Measurements from ENCODE around the gene CD320. TPM values are rescaled to one million over a fixed set of nuclear protein-coding genes. Genes with fewer than 3 reads are reported as not detected.

The CD320 gene
- total and polyA plus RNA-seq, 2 experiments from 2014 or later = 53.8 to 91.4 TPM

DNA sequence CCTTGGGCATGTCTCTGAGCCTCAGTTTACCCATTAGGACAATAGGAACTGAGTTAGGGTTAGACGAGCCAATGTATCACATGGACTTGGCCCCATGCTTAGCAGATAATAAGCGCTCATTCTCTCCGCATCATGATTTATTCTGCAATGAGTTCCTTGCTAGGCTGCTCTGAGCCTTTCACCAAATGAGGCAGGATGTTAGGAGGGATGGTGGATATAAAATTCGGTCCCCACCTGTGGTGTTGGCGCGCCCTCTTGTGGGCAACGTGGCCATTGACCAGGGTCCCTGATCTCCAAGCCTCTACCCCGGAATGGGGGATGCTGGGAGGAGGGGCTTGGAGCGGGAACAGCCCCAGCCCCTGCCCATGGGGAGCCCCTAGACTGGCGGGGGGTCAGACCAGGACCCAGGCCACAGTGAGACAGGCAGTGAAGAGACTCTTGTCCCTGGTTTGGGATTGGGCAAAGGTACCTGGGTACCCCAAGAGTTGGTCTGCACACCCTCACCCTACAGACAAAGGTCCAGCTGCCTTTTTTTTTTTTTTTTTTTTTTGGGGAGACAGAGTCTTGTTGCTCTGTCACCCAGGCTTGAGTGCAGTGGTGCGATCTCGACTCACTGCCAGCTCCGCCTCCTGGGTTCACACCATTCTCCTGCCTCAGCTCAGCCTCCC lies 55.1 kb downstream of the CD320 start:
- no peak overlapping the region for H3K4me2 ChIP-seq
- TF ChIP-seq EZH2phosphoT487 (IDR thresholded peaks at IDR 0.05; ENCODE audit: low read depth, severe bottlenecking, unreplicated experiment) (no peak), EZH2 (IDR thresholded peaks at IDR 0.05; ENCODE audit: borderline replicate concordance) (no peak)
- TF ChIP-seq, protein P1, sequence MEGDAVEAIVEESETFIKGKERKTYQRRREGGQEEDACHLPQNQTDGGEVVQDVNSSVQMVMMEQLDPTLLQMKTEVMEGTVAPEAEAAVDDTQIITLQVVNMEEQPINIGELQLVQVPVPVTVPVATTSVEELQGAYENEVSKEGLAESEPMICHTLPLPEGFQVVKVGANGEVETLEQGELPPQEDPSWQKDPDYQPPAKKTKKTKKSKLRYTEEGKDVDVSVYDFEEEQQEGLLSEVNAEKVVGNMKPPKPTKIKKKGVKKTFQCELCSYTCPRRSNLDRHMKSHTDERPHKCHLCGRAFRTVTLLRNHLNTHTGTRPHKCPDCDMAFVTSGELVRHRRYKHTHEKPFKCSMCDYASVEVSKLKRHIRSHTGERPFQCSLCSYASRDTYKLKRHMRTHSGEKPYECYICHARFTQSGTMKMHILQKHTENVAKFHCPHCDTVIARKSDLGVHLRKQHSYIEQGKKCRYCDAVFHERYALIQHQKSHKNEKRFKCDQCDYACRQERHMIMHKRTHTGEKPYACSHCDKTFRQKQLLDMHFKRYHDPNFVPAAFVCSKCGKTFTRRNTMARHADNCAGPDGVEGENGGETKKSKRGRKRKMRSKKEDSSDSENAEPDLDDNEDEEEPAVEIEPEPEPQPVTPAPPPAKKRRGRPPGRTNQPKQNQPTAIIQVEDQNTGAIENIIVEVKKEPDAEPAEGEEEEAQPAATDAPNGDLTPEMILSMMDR (IDR thresholded peaks at IDR 0.05; ENCODE audit: poor library complexity) = peak; percentile 88
- WGBS (ENCODE audit: low lambda C conversion rate, missing lambda C conversion rate) = 29% methylated on average over 12 of the region's 13 CpGs
- no peaks in the 10 kb centered on the region for H3K9me3 ChIP-seq (ENCODE audit: low read depth)
- DNase-seq (ENCODE audit: low spot score) = peak; percentile 87
- H4K20me1 ChIP-seq (ENCODE audit: insufficient read depth, poor library complexity, severe bottlenecking) = no peaks in the 10 kb centered on the region
- no peaks in the 10 kb centered on the region for H3K27me3 ChIP-seq
- H3K4me3 ChIP-seq = no peak overlapping the region
- no peaks in the 10 kb centered on the region for H3K79me2 ChIP-seq
- H3K27ac ChIP-seq = no peak overlapping the region
- H3K36me3 ChIP-seq (replicated peaks; ENCODE audit: insufficient read depth, low read depth) = no peaks in the 10 kb centered on the region
- no peaks in the 10 kb centered on the region for H3K9me2 ChIP-seq (replicated peaks; ENCODE audit: insufficient read depth)
- H3K4me1 ChIP-seq (ENCODE audit: insufficient read depth) = no peaks in the 10 kb centered on the region
- no peak overlapping the region for H2AFZ ChIP-seq

Other genes starting within 250 kb of the CD320 start
- 9.4 and 11.5 TPM in 2 replicates for gene FBN3, start 158.8 kb downstream of the CD320 start, total RNA-seq
- 6.4 and 7.5 TPM in 2 replicates for gene FBN3, start 158.8 kb downstream of the CD320 start, polyA plus RNA-seq
- 79.6 and 82.6 TPM in 2 replicates for gene CERS4, start 99.0 kb downstream of the CD320 start, total RNA-seq
- gene CERS4, start 99.0 kb downstream of the CD320 start, polyA plus RNA-seq = 69.2 and 86.0 TPM in 2 replicates
- gene NDUFA7, start 13.0 kb upstream of the CD320 start, total RNA-seq = 34.4 and 44.9 TPM in 2 replicates
- 115 and 124 TPM in 2 replicates for gene NDUFA7, start 13.0 kb upstream of the CD320 start, polyA plus RNA-seq
- 293 and 312 TPM in 2 replicates for gene RPS28, start 13.1 kb upstream of the CD320 start, total RNA-seq
- gene RPS28, start 13.1 kb upstream of the CD320 start, polyA plus RNA-seq = 683 and 693 TPM in 2 replicates
- gene KANK3, start 34.9 kb upstream of the CD320 start, total RNA-seq = 0.56 and 3.2 TPM in 2 replicates
- gene KANK3, start 34.9 kb upstream of the CD320 start, polyA plus RNA-seq = 1.2 TPM in 1 of 2 replicates, not detected in the other
- 12.0 and 14.7 TPM in 2 replicates for gene ANGPTL4, start 55.8 kb upstream of the CD320 start, total RNA-seq
- 23.4 and 26.3 TPM in 2 replicates for gene ANGPTL4, start 55.8 kb upstream of the CD320 start, polyA plus RNA-seq
- gene RAB11B, start 82.0 kb upstream of the CD320 start, total RNA-seq = 30.9 and 47.1 TPM in 2 replicates
- 174 and 216 TPM in 2 replicates for gene RAB11B, start 82.0 kb upstream of the CD320 start, polyA plus RNA-seq
- gene MARCHF2, start 104.9 kb upstream of the CD320 start, total RNA-seq = 39.0 and 73.5 TPM in 2 replicates
- gene MARCHF2, start 104.9 kb upstream of the CD320 start, polyA plus RNA-seq = 32.9 and 38.5 TPM in 2 replicates
- 64.7 and 69.3 TPM in 2 replicates for gene HNRNPM, start 136.6 kb upstream of the CD320 start, total RNA-seq
- 159 and 161 TPM in 2 replicates for gene HNRNPM, start 136.6 kb upstream of the CD320 start, polyA plus RNA-seq
- 0.44 and 0.73 TPM in 2 replicates for gene PRAM1, start 194.3 kb upstream of the CD320 start, total RNA-seq
- 0.48 and 0.91 TPM in 2 replicates for gene PRAM1, start 194.3 kb upstream of the CD320 start, polyA plus RNA-seq
- gene ZNF414, start 205.8 kb upstream of the CD320 start, total RNA-seq = 3.8 and 5.7 TPM in 2 replicates
- gene ZNF414, start 205.8 kb upstream of the CD320 start, polyA plus RNA-seq = 54.2 and 54.3 TPM in 2 replicates